Cardiac septum (tissue), 1 donor: ENCODE results near the gene HECW1. TPM values are rescaled to one million over a fixed set of nuclear protein-coding genes. Genes with fewer than 3 reads are reported as not detected.
"Not testable (repeated sequence)": the region's sequence is repeated elsewhere in the genome, so short reads cannot be mapped to it uniquely, and the experiment has no call there.

ENCODE experiments used
- DNase-seq: peaks from one replicate; pipeline ENCODE4 v3.0.0-alpha.2; 2020; ENCODE audit warnings: low spot score
- intact Hi-C: fragments of 100-400 bp; cut with DNase I; formaldehyde crosslinking; loops from one replicate; pipeline ENCODE4 v1.14.0; 2022
- total RNA-seq: library from RNA; stranded (reverse); fragmentation: NEBNext Ultra II Directional; extraction: Animal tissue kit (Norgen Biotek cat#: 25700); gene quantifications from one replicate; pipeline ENCODE4 v1.2.1, GENCODE V29; 2021
- donor health status: DM: no; HTN: no; CAD: no.

HECW1 gene
- total RNA-seq, 1 donor from 2014 or later: not detected

DNA sequence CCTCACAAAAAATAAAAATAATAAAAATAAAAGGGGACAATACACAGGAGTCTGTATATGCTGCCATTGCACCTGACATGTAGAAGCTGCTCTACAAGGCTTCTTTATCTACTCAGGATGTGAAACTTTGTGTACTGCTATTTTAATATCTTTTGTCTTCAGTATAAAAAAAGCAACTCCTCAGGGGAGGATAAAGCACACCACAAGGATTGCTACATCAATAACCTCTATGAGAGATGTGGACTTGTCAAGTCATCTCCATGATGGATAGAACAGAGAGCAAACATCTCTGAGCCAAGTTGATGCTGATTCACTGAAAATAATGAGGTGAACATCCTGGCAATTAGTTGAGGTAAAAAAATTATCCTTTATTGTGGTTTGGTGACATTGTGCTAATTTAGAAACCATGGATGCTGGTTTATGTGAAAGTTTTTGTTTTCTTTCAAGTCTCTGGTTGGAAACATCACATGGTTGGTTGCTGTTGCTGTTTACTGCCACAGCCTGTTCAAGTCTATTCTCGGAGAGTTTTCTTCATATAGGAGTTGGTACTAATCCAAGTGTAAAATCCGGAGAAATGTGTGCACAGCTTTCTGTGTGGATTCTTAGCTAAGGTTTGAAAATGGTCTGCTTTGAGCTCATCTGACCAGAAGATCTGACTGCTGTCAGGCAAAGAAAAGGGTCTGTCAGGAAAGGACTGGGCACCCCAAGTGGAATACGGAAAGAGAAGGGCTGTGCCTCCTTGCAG, 1.5 kb upstream of the HECW1 start:
- DNase-seq: no peak
- intact Hi-C loops: loop anchor here (10.0 kb wide), 1 partner anchor 166 kb away; no protein-coding TSS in a partner anchor

DNA sequence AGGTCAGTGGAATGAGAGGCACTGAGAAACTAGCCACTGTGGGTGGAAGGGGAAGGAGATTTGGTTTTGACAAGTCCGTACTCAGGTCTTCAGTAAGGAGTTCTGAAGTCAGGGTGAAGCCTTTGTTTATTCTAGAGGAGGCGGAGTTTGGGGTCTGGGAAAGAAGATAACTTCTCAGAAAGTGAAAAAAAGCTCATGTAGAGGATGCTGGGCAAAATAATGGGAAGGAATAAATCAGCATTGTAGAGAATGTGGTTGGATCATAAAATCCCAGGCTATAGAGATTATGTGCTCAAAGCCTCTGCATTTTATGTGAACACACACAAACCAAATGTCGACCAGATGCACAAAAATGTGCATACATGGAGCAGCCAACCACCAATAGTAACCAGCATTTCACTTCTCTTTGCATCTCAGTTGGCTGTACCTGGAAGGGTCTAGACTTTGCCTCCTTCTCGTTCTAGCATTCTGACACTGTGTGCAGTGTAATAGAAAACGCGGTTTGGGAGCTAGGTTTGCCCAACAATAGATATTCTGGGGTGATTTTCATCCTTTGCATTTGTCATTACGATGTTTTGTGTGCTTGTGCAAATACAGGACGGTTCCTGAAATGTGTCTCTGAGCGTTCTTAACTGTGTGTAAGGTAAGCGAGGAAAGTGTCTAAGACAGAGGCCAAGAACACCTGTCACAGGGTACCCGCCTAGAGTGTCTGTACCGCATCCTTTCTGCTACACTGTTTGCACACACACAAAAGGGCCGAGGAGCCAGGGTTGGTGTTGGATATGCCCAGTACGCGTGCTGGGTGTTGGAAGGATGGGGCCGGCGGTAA, 603 bp upstream of the HECW1 start:
- DNase-seq: no peak
- intact Hi-C loops: loop anchor here (10.0 kb wide), 1 partner anchor 167 kb away; no protein-coding TSS in a partner anchor

DNA sequence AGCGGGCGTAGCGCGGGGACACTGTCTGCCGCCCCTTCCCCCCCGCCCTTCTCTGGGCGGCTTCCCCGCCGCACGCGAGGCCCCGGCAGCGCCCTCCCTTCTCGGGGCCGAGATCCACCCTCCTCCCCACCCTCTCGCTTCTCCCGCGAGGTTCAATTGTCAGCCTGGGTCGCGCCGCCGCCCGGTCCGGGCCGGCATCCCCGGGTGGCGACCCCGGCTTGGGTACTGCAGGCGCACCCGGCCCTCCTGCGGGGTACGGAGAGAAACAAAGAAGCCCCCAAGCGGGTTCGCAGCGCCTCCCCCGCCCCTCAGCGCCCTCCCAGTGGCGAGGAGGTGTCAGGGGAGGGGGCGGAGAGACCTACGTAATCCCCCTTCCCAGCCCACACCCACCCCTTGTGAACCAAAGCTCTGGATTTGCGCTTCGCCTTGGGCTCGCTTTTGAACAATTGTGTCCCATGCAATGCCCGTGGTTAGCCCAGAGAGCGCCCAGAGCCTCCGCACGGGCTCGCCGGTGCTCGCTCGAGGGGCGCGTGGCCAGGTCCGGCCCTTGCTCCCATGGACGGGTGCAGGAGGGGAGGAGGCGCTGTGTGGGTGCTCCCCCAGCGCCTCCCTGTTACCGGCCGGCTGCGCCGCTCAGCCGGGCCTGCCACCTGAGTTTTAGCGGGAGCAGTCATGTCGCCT, 634 bp downstream of the HECW1 start:
- intact Hi-C loops: loop anchor here (10.0 kb wide), 1 partner anchor 168 kb away; no protein-coding TSS in a partner anchor
- no peak for DNase-seq

DNA sequence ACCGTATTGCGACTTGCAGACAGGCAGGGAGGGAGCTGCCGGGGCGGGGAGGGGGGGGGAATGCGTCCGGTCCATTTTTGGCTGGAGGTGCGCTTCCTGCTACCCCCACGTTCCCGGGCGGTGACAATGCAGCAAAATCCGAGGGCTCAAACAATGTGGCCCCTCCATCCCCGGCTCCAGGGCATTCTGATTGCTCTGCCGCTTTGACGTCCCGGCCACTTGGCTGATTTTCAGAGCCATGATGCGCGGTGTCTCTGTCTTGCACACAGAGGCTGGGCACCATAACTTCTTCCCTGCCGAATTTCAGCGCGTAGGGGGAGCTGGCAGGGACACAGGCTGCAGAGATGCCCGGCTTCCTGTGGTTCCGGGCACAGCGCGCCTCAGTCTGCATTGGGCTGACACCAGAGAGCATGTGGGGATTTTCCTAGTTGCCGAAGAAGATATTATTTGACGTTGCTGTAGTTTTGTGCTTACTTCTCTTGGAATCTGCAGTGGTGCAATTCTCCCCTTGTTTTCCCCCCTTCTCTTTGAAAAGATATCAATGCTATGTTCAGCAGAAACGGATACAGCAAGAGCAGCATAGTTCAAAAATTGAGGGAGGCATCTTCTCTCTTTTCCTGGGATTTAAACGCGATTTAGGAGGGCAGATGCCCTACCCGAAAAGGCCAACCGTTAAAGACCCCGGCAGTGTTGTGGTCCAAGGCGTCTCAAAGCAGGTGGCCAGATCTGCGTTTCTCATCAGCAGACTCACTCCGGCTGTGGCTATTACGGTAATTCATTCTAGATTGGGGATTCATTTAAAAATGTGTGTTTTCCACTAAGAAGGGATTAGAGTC, 1.4 kb downstream of the HECW1 start:
- no peak for DNase-seq
- intact Hi-C loops: loop anchor here (10.0 kb wide), 1 partner anchor 169 kb away; no protein-coding TSS in a partner anchor

DNA sequence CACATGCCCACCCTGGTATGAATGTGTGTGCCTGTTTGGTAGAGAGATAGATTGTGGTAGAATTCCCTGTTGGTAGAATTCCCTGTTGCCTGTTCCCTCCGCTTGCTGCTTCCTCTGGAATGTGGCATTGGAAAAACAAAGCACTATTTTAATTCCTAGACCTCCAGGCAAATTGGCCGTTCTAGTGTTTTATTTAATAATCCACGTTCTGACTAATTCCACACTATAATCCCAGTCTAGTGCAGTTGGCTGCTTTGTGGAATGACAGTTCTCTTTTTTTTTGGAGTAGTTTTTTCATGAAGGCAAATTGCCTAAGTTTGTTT, 2.0 kb downstream of the HECW1 start:
- DNase-seq: no peak
- intact Hi-C loops: loop anchor here (10.0 kb wide), 1 partner anchor 170 kb away; no protein-coding TSS in a partner anchor

DNA sequence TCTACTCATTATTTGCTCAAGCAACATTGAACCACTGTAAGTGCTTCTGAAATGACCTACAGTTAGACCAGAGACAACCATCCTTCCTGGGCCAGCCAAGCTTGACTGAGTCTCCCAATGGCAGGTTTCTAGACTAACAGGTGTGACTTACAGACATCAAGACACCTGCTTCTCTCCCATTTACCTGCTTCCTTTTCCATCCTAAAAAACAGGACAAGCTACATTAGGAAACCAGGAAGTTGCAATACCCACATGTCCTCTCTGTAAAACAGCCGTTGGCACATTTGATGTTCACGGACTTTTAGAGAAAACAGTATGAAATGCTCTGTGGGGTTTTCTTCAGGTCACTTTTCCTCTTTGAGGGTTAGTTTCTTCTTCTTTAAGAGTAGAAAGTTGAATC, 4.0 kb downstream of the HECW1 start:
- DNase-seq: no peak
- intact Hi-C loops: loop anchor here (10.0 kb wide), 1 partner anchor 172 kb away; no protein-coding TSS in a partner anchor

DNA sequence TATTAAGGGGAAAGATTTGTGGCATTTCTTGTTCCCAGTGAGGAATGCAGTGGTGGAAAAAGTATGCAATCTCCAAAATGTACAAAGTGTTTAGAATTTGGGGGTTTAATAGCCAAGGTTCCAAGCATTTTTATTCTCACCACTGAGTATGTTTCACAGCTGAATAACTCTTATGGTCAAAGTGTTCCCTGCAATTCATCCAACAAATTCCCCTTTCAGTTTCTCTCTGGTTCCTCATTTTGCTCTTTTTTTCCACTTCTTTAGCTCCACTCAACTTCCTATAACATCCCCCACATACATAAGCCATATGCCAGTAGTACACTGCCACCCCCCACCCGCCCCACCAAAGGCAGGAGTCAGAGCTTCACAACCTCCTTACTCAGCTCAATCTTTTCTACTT, 4.6 kb downstream of the HECW1 start:
- intact Hi-C loops: loop anchor here (10.0 kb wide), 1 partner anchor 172 kb away; no protein-coding TSS in a partner anchor
- no peak for DNase-seq

DNA sequence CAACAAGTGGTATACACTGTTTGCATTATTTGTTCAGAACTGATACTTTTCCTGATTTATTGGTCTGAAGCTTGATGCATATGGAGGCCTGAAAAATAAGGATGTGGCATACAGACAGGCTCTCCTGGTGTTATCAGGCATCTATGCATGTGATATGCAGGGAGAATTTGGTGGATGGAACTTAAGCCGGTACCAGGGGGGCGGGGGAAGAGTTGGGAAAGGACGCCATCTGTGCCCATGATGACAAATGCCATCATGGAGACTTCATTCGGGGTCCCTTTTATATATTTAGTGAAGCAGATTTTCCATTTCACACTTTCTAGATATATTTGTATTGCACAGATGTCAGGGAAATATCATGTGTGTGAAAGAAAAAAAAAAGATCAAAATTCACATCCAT, 5.4 kb downstream of the HECW1 start:
- intact Hi-C loops: loop anchor here (10.0 kb wide), 1 partner anchor 173 kb away; no protein-coding TSS in a partner anchor
- DNase-seq: no peak

DNA sequence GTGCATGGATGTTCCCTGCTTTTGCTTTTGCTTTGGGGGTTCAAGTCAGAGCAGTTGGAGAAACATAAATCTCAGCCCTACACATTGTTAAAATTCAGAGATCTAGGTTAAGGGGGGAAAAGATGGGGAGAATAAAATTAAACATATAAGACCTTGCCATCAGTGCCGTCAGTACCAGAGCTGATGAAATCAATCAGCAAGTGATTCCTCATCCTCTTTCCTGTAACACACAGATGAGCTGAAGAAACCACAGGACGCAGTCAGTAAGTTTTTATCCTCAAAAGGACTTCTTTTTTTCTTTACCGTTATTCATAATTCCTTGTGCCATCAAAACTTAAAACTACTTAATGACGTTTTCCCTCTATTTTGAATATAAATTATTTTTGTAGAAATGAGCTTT, 5.9 kb downstream of the HECW1 start:
- DNase-seq: no peak
- intact Hi-C loops: loop anchor here (10.0 kb wide), 1 partner anchor 174 kb away; no protein-coding TSS in a partner anchor

DNA sequence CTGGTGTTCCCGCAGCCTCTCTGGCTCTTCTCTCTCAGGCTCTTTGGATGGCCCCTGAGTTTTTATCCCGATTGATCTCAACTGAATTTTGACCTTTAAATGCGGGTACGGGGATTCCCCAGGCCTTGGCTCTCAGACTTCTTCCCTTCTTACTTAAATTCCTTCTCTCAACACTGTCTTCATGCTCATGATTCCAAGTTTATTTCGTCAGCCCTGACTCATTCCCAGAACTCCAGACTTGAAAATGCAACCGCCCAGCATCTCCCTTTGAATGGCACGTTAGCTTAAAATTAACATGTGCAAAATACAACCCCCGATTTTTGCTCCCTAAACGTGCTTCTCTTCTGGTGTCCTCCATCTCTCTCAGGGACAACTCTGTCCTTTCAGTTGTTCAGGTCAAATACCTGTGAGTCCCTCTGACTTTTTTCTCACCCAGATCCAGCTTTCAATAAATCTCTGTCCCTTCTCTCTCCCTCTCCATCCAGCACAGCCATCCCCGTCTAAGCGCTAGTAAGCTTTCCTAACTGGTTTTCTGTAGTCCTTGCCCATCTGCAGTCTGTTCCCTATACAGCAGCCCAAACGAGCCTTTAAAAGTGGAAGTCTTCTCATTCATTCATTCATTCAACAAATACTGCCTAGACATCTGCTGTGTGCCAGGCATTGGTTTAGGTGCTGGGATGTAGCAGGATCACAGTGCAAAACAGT, 7.1 kb downstream of the HECW1 start:
- no peak for DNase-seq
- intact Hi-C loops: loop anchor here (10.0 kb wide), 1 partner anchor 175 kb away; no protein-coding TSS in a partner anchor

DNA sequence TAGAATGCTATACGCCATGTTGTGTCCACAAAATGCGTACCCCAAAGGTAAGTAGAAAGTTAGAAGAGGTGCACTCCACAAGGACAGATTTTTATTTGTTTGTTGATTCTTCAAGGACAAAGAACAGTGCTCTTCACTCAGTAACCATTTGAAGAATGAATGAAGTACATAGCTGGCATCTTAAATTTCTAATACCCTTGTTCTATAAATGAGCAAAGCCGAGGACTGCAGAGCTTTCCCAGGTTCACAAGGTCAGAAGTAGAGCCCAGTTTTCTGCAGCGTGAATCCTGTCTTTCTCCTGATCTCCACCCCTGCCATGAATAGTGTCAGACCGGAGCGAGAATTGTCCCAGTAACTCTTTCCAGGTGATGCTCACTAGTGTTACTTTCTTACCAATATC, 9.5 kb downstream of the HECW1 start:
- DNase-seq: no peak
- intact Hi-C loops: no loop called here

DNA sequence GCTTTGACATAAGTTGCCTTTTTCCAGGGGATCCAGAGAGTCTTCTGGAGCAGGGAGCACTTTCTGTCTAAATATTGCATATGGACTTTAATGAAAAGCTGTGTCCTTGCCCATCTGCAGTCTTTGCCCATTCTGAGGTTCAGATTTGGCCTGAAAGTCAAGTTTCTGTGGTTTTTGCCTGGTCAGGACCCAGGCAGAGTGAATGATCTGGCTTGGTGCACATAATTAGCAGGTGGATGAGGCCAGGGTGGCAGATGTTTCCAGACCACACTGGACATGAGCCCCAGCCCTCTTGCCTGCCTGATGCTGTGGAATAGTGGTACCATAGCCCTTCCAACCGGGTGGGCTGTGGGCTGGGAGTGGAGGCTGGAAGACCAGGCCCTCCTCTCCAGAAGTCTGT, 11.0 kb downstream of the HECW1 start:
- intact Hi-C loops: no loop called here

DNA sequence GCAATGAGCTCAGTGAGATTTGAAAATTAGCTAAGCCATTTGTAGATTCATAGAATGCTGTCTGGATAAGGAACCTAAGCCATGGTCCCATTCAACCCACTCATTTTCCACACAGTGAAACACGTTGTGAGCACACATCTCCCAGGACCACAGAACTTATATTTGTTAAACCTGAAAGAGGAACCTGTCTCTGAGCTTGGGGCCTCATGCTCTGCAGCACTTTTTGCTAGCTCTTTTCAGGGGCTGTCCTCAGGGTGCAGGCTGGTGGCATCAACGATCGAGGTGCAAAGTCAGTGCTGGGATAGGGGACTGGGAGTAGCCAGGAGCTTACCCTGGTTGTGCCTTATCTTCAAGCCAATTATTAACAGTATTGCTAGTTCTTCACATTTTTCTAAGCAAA, 11.9 kb downstream of the HECW1 start:
- no peak for DNase-seq
- intact Hi-C loops: no loop called here

More for the DNA sequence above, 11.0 kb downstream of the HECW1 start:
- no peak for DNase-seq

DNA sequence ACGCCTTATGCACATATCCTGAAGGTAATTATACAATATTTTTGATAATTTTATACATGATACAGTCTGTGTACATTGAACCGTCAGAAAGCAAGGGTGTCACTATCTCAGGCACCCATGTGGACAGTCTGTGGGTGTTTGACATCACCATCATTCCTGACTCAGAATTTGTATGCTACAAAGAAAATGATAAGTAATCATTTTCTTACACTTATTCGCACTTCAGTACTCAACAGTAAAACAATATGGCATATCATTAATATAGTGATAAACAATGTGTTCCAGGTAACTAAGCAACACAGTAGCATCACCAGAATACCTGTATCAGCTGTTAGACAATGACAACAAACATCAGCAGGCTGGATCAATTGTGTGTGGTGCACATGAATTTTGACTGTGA, 17.9 kb downstream of the HECW1 start:
- intact Hi-C loops: no loop called here

DNA sequence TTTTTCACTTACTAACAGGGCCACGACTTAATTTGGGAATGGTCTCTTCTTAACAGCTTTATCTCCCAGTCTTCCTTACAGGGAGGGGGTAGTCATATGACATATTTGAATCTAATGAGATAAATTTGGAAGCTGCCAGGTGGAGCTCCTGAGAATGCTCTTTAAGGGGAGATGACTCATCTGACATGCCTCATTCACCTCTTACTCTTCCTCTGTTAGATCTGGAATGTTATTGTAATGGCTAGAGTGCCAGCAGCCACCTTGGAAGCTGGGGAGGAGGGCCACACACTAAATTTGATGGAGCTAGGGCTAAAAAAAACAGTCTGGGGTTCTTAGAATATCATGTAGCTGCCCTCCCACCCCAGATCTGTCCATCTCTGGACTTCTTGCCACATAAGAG, 22.7 kb downstream of the HECW1 start:
- intact Hi-C loops: no loop called here
- DNase-seq: no peak

More for the DNA sequence above, 17.9 kb downstream of the HECW1 start:
- DNase-seq: no peak

DNA sequence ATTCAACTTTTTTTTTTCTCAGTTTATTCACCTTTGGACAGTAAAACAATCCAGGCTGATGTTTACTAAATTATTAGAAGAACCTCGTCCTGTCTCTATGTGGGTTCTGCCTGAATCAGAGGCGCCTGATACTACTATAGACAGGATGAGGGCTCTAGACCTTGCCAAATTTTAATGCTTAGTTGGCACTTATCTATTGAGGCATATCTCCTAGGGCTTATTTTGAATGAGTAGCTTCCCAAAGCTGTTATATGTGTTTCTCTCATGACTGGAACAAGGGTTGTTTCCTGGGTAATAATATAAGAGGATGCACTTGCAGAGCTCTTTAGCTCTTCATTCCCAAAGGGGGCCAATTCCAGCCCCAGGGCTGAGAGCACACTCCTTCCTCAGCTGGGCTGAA, 23.6 kb downstream of the HECW1 start:
- DNase-seq: no peak
- intact Hi-C loops: no loop called here

DNA sequence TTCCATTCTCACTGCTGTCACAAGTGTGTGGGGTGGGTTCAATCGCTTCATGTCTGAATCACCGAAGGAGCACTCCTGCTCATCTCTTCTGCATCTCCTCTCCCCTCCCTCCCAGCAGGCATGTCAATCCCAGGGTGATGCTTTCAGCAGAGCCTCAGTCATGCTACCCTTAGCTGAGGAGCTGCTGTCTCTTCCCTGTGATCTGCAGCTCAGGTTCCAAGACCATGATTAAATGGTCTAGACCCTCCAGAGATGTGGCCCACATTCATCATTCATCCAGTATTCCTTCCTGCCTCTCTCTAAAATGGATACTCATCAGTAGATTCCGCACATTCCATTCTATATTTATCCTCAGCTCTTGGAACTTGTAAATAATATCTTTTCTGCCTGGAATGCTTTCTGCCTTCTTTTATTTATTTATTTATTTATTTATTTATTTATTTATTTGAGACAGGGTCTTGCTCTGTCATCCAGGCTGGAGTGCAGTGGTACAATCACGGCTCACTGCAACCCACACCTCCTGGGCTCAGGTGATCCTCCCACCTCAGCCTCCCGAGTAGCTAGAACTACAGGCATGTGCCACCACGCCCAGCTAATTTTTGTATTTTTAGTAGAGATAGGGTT, 24.8 kb downstream of the HECW1 start:
- DNase-seq, intact Hi-C loops: not testable (repeated sequence)

DNA sequence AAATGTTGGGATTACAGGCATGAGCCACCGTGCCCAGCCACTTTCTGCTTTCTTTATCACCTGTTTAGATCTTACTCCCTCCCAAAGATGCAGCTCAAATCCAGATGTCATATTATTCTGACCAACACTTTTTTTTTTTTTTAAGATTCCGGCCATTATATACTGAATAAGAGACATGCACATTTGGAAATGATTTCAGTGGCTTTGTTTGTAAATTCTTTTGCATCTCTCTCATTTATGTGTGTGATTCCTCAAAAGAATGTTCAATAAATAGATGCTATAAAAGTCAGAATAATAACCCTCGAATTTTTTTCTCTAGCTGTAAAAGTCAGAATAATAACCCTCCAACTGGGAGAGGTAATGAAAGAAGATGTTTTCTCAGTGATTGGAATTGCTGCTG, 25.4 kb downstream of the HECW1 start:
- intact Hi-C loops: no loop called here
- DNase-seq: no peak
